Mucosa of gallbladder (tissue), 1 donor: ENCODE results near the gene NUDT6. TPM values are rescaled to one million over a fixed set of nuclear protein-coding genes. Genes with fewer than 3 reads are reported as not detected.

Experiments
- total RNA-seq: library from RNA; stranded (reverse); gene quantifications from one replicate; pipeline ENCODE4 v1.2.1, GENCODE V29; 2021
- donor health status: DM: no; HTN: no; CAD: no.

Gene NUDT6
- total RNA-seq, 1 donor from 2014 or later = 3.5 TPM

Other genes starting within 250 kb of the NUDT6 start
- gene BBS12, start 189.9 kb downstream of the NUDT6 start, total RNA-seq = 4.1 TPM
- 11.9 TPM for gene FGF2, start 95.8 kb downstream of the NUDT6 start, total RNA-seq